Progenitor cell of endocrine pancreas (in vitro differentiated cells): ENCODE results near the gene ASIC1. TPM values are rescaled to one million over a fixed set of nuclear protein-coding genes. Genes with fewer than 3 reads are reported as not detected.
"Not testable (repeated sequence)": the region's sequence is repeated elsewhere in the genome, so short reads cannot be mapped to it uniquely, and the experiment has no call there.

Experiments
- DNase-seq: peaks from one replicate; pipeline ENCODE4 v3.0.0; 2021; ENCODE audit warnings: low spot score; ENCODE audit not compliant: unreplicated experiment
- H3K27ac Mint-ChIP-seq: 2 replicates; pipeline ENCODE4 v1.8.0; 2021; ENCODE audit warnings: mild to moderate bottlenecking, moderate library complexity, mixed read lengths
- H3K27me3 Mint-ChIP-seq: 2 replicates; pipeline ENCODE4 v1.8.0; 2021; ENCODE audit warnings: mixed read lengths
- H3K36me3 Mint-ChIP-seq: 2 replicates; pipeline ENCODE4 v1.8.0; 2022; ENCODE audit warnings: mixed read lengths; ENCODE audit not compliant: insufficient read depth
- H3K4me1 Mint-ChIP-seq: 2 replicates; pipeline ENCODE4 v1.8.0; 2021; ENCODE audit warnings: low read depth, mixed read lengths
- H3K4me3 Mint-ChIP-seq: 2 replicates; pipeline ENCODE4 v1.8.0; 2021; ENCODE audit warnings: low read depth, mild to moderate bottlenecking, moderate library complexity, mixed read lengths
- H3K9me3 Mint-ChIP-seq: 2 replicates; pipeline ENCODE4 v1.8.0; 2021; ENCODE audit warnings: low read depth, mixed read lengths
- CTCF ChIP-seq: fragments of 200-600 bp; sonication (generic); IDR thresholded peaks from one replicate; pipeline ENCODE4 v1.5.0; 2021; ENCODE audit warnings: antibody characterized with exemption, mild to moderate bottlenecking; ENCODE audit not compliant: unreplicated experiment
- total RNA-seq: library from RNA; stranded (reverse); gene quantifications from 2 replicates; pipeline ENCODE4 v1.2.1, GENCODE V29; 2021

The ASIC1 gene
- total RNA-seq, 1 donor from 2014 or later, result 5.2 TPM

- Mint-ChIP-seq H3K4me1 (peaks cover 11% of the 10 kb centered on the region), H3K36me3 (no peaks in the 10 kb centered on the region), H3K27ac (no peak overlapping the region), H3K4me3 (no peak overlapping the region), H3K27me3 (no peaks in the 10 kb centered on the region), H3K9me3 (no peaks in the 10 kb centered on the region)
- no peak for DNase-seq
- TF ChIP-seq CTCF, result no peak
Measured at GRCh38 chr12:50022903-50023302, 34.5 kb upstream of the ASIC1 start.

- Mint-ChIP-seq H3K27me3 (no peaks in the 10 kb centered on the region), H3K4me1 (peaks cover 8% of the 10 kb centered on the region), H3K36me3 (no peaks in the 10 kb centered on the region), H3K4me3 (peak overlapping the region; percentile 97), H3K9me3 (no peaks in the 10 kb centered on the region), H3K27ac (peak overlapping the region; percentile 95)
- no peak for DNase-seq
- no peak for TF ChIP-seq CTCF
Measured at GRCh38 chr12:50024227-50024626, 33.2 kb upstream of the ASIC1 start.

GRCh38 chr12:50024805-50025186, 32.6 kb upstream of the ASIC1 start:
- TF ChIP-seq CTCF, result no peak
- Mint-ChIP-seq H3K27ac (peak overlapping the region; percentile 95), H3K9me3 (no peaks in the 10 kb centered on the region), H3K4me1 (peaks cover 8% of the 10 kb centered on the region), H3K27me3 (no peaks in the 10 kb centered on the region), H3K4me3 (peak overlapping the region; percentile 97), H3K36me3 (no peaks in the 10 kb centered on the region)
- no peak for DNase-seq

- peak within 1 kb of the TSS; percentile 95 for H3K27ac Mint-ChIP-seq
- H3K9me3 Mint-ChIP-seq, result no peaks in the 10 kb centered on the region
- TF ChIP-seq CTCF, result no peak
- peaks cover 8% of the 10 kb centered on the region for H3K4me1 Mint-ChIP-seq
- peak; percentile 89 for DNase-seq
- H3K27me3 Mint-ChIP-seq, result no peaks in the 10 kb centered on the region
- H3K36me3 Mint-ChIP-seq, result no peaks in the 10 kb centered on the region
- peak within 1 kb of the TSS; percentile 97 for H3K4me3 Mint-ChIP-seq
Measured at GRCh38 chr12:50025187-50026059, 32.0 kb upstream of the ASIC1 start, which contains the start of gene RACGAP1. Gene RACGAP1, minus strand, starts transcription at chr12:50025494. Its CDS starts 8,779 bp downstream, at chr12:50016715.

GRCh38 chr12:50026691-50027090, 30.7 kb upstream of the ASIC1 start:
- DNase-seq, result no peak
- no peak for TF ChIP-seq CTCF
- Mint-ChIP-seq H3K27me3 (peaks cover 3% of the 10 kb centered on the region), H3K4me1 (peaks cover 8% of the 10 kb centered on the region), H3K9me3 (no peaks in the 10 kb centered on the region), H3K36me3 (no peaks in the 10 kb centered on the region), H3K27ac (no peak overlapping the region), H3K4me3 (no peak overlapping the region)

- H3K36me3 Mint-ChIP-seq, H3K4me1 Mint-ChIP-seq, H3K4me3 Mint-ChIP-seq, DNase-seq, H3K9me3 Mint-ChIP-seq, H3K27ac Mint-ChIP-seq: not testable (repeated sequence)
- H3K27me3 Mint-ChIP-seq, result peaks cover 21% of the 10 kb centered on the region
Measured at GRCh38 chr12:50030449-50030848, 26.9 kb upstream of the ASIC1 start.
